GM18507 (cell line): ENCODE results near the gene GRM2.

Source experiments
- DNase-seq: peaks from one replicate; pipeline ENCODE4 v3.0.0; 2011; ENCODE audit warnings: low read depth; ENCODE audit not compliant: insufficient read length; ENCODE audit errors: extremely low spot score
- FAIRE-seq: peaks from 2 replicates; lab custom pipeline; 2011; peaks lifted over from hg19 to GRCh38; lab: Jason Lieb, UNC

GRM2 gene

GRCh38 chr3:51706788-51707731 lies at the start of gene GRM2:
Gene GRM2, plus strand, starts transcription at chr3:51707068. Its CDS starts 1,916 bp downstream, at chr3:51708984.
- DNase-seq (no peak), FAIRE-seq (no peak)

DNA sequence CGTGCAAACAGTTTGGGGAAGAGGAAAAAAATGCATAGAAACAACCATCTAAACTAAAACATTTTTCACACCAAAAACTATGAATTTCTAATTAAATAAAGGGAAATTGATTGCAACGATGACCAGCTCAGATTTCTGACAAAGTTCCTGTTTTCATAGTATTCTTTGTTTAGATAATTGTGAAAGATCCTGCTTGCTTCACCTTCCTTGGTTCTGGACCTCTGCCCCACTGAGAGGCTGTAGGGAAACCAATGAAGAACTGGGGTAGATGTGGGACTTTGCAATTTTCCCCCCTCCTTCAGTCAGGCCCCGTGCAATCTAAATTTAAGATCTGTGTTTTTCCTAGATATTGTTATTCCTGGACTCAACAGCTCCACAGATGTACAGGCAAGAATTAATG lies 49.6 kb upstream of the GRM2 start:
- DNase-seq (no peak), FAIRE-seq (no peak)

DNA sequence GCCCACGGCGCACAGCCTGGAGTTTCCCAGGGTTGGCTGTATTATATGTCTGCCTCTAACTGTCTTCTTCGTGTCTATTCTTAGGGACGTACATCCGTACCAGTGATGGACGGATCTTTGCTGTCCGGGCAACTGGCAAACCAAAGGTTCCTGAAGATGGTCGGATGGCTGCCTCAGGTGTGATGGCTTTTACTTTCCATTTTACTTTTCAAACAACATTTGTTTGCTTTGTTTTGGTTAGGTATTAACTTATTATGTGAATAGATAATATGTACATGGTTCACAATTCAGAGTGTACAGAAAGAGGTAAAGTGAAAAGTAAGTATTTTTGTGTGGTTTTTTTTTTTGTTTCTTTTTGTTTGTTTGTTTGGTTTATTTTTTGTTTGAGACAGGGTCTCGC lies 46.9 kb upstream of the GRM2 start:
- FAIRE-seq = no peak
- DNase-seq = no peak

GRCh38 chr3:51662456-51662855 lies 44.4 kb upstream of the GRM2 start:
- FAIRE-seq (no peak), DNase-seq (no peak)

- no peak for DNase-seq
- no peak for FAIRE-seq
Measured at GRCh38 chr3:51668756-51669155, 38.1 kb upstream of the GRM2 start.

DNA sequence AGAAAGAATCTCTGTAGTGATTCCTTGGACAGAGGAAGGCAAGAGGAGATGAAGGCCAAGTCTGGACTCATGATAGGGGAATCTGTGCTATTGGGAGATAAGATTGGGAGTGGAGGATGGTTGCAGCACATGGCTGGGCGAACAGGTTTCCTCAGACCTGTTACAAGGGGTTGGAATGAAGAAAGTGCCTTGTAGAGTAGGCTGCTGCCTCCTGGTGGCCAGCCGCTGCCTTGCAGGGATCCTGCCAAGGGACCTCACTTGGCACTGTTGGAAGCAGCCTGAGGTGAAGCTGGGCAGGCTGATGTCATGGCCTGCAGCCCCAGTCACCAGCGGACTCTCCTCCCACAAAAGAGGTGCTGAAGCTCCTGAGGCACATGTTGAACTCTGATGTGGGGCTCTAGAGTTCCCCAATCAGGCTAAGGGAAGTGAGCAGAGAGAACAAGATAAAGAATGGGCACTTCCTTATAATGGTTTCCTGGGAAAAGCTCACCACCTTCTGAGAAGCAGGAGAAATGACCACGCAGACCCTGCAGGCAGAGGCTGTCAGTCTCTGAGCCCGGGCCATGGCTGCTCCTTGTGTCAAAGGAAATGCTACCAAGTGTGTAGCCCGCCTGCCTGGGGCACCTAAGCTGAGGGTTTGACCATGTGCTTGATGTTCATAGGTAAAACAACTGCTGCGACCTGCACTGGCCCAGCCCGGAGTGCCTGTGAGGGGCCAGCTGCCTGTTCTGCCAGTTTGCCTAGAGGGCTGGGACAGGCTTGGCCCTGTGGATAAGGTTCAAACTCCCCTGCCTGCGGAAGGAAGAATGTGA lies 37.4 kb upstream of the GRM2 start:
- DNase-seq (peak; percentile 38), FAIRE-seq (peak; percentile 87)

DNA sequence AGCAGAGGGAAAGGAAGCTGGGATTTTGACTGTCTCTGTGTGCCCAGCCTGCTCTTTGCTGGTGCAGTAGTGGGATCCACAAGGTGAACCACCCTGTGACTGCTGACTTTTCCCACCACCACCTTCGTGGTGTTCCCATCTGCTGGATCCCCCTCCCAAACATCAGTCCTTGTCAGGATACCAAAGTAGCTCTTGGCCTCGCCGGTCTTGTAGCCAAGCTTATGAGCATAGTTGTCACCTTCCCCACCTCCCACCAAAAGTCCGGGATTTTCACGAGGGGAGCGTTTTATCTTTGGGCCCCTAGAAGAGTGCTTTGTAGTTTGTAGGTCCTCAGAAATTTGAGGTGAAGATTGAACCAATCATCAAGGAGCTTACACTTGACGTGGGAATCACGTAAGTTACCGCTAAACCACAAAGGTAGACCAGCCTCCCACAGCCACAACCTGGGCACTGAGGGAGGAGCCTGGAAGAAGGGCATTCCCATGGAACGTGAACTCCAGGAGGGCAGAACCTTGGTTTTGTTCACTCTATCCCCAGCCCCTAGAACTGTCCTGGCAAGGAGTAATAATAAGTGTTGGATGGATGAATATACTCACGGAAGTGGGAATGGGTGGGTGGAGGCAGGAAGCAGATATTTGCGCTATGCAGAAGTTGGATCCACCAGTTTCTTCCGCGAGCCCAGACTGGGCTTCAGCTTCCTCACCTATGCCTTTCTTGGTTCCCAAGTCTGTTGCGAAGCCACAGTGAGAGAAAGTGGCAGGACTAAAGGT lies 36.6 kb upstream of the GRM2 start:
- DNase-seq = no peak
- FAIRE-seq = no peak

GRCh38 chr3:51670823-51671733 lies 35.8 kb upstream of the GRM2 start, which contains the start of gene TEX264:
Gene TEX264, plus strand, starts transcription at chr3:51671252. Its CDS starts 3,053 bp downstream, at chr3:51674305.
- FAIRE-seq (peak; percentile 92), DNase-seq (peak; percentile 99)

- FAIRE-seq (no peak), DNase-seq (peak; percentile 52)
Measured at GRCh38 chr3:51671734-51672475, 35.0 kb upstream of the GRM2 start.

DNA sequence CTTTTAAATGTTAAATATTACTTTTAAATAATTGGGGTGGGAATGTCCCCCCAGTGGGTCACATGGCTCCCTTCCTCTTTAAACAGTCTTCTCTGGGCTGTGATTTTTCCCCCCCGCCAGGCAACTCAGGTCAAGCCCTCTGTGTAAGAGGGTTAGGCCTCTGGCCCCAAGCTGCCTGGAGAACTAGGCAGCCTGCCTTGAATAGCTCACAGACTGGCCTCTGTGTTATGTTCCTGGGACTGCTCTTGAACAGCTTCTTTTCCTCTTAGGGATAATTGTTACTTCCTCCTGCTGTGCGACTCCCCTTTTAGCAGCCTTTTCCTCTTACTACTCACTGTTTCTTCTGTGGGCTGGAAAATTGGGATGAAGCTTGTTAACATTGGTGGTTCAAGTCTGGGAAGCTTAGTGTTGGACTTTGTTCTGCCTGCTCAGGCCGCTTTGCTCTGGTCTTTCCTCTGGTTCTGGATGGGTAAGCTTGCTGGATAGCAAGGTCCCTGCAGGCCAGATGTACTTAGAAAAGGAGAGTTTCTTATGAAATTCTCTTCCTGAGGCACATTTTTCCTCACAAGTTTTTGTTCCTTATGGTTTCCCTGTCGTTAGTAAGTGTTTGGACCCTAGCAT lies 33.6 kb upstream of the GRM2 start:
- FAIRE-seq (no peak), DNase-seq (no peak)

DNA sequence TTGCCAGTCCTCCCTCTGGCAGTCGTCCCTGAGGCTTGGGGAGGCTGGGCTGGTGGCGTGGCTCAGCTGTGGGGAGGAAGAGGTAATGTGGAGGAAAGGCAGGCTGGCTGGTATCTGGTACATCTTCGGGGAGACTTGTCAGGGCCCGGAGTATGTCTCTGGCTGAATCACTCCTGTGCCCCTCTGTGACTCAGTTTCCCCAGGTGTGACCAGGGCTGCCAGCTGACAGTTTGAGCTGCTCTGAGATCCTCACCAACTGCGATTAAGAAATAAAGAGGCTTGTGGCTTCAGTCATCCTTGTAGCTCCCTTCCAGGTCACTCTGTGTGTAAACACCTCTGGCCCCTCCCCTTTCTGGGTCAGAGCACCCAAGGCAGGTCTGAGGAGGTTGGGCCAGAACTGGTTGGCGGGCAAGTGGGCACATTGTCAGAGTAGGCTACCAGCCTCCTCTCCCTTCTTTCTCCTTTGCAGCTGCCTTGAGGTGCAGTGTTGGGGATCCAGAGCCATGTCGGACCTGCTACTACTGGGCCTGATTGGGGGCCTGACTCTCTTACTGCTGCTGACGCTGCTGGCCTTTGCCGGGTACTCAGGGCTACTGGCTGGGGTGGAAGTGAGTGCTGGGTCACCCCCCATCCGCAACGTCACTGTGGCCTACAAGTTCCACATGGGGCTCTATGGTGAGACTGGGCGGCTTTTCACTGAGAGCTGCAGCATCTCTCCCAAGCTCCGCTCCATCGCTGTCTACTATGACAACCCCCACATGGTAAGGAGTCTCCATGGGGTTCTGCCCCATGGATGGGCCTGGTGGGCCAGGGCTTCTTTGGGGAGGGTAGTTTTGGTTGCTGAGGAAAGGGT lies 32.8 kb upstream of the GRM2 start:
- FAIRE-seq = no peak

GRCh38 chr3:51675201-51675611 lies 31.7 kb upstream of the GRM2 start:
- DNase-seq = no peak
- FAIRE-seq = no peak

More for the DNA sequence above, 32.8 kb upstream of the GRM2 start:
- DNase-seq = no peak

GRCh38 chr3:51676102-51676640 lies 30.7 kb upstream of the GRM2 start:
- FAIRE-seq (no peak), DNase-seq (no peak)

DNA sequence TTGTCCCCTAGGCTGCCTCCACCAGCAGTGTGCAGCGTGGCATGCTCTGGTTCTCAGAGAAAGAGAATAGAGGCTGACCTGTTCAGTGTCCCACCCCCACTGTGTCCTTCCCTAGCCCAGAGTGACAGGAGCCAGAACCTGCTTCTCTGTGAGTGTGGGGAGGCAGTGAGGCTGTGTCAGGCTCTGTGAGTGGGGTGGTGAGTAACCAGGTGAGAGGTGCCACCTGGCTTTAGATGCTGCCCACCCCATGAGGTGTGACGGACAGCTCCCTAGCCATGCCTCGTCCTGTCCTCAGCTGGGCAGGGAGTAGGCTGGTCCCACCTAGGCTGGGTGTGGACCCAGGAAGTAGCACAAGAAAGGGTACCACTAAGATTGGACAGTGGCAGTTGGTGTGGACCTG lies 29.5 kb upstream of the GRM2 start:
- no peak for FAIRE-seq
- no peak for DNase-seq

GRCh38 chr3:51678186-51678585 lies 28.7 kb upstream of the GRM2 start:
- no peak for FAIRE-seq
- DNase-seq = no peak

- DNase-seq (no peak), FAIRE-seq (no peak)
Measured at GRCh38 chr3:51678641-51679040, 28.2 kb upstream of the GRM2 start.
